Measurements from ENCODE around the gene LRRFIP1.
"Not testable (repeated sequence)": the region's sequence is repeated elsewhere in the genome, so short reads cannot be mapped to it uniquely, and the experiment has no call there.

Gene LRRFIP1

DNA sequence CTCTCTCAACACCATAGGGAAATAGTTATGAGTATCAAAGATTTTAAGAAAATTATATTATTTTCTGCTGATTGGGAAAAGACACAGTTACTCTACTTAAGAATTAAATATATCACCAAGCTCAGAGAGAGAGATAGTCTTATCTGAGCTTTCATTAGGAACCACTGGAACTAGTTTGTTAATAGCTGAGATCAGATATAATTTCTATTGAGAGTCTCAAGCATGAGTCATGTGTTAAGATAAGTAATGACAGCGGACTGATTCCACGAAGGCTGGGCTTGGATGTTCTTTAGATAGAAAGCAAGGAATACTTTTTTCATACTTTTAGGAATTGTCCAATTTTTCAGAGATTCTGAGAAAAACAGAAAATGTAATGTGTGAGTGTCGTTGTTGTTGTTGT is 126.8 kb downstream of the LRRFIP1 start:
- DNase-seq = no peak

DNA sequence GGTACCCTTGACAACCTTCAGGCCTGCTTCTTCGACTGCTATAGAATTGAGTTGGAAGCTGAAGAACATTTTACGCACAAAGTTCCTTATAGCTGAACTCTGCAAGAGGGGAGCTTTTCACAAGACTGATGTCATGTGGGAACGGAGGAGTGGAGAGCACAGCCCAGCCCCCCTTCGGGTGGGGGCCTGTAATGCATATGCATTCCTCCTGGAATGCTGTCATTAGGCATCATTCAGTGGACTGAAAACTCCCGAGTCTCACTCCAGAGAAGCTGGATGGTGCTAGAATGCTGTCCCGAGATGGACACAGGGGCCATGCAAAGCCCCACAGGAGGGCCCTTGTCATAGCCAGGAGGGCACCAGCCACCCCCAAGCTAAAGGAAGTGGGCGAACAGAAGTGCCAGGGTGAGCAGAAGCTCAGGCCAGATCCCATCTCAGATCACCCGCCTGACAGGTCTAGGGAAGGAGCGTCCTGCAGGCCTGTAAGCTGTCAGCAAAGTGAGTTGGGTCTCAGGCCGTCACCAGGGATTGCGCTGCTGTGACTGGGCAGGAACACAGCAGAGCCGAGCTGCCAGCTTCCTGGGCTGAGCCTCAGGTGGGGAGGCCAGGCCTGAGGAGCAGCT is 127.3 kb downstream of the LRRFIP1 start:
- DNase-seq = no peak

DNA sequence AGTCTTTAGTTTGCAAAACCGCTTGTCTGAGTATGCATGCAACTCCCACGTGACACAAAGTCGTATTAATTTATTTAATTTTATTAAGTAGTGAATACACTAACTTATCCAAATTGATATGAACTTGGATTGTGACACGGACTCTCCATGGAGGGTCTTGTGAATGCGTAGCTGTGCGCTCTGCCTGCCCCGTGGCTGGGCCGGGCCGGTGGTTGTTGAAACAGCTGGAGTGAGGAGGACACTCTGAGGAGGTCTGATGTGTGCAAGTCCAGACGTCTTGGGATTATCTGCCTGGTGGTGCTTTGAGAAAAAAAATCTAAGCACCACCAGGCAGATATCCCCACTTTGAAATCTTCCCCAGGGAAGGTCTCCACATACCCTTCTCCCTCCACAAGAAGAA is 130.2 kb downstream of the LRRFIP1 start:
- no peak for DNase-seq

DNA sequence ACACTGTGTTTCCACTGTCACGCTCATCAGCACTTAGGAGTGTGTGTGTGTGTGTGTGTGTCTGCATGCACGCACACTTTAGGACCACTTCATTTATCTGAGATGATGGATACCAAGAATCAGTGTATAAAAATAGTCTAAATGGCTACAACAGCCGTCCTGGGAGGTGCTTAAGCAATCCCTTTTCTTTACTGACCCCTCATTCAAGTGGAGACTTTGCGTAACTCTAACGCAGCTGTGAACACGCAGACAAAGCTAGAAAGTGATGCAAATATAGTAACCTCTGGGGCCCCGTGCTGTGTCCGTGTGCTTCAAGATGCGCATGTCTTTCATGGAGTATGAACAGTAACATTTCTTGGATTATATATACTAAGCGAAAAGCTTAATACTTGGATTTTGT is 130.8 kb downstream of the LRRFIP1 start:
- DNase-seq = no peak

DNA sequence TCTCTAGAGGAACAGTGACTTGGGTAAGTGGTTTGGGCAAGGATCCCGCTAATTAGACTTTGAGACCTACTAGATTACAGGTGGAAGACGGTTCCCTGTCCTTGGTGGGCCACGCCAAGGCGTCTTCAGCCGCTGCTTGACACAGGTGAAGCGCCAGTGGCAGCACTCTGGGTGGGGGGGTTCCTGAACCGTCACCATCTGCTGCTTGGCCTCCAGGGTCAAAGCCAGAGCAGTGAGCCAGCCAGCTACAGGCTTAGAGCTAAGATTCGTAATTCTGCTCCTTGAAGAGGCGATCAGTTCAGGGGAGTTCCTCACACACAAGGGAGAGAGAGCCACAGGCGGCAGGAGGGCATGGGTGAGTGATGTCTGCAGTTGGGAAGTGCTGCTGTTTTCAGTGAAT is 131.8 kb downstream of the LRRFIP1 start:
- no peak for DNase-seq

DNA sequence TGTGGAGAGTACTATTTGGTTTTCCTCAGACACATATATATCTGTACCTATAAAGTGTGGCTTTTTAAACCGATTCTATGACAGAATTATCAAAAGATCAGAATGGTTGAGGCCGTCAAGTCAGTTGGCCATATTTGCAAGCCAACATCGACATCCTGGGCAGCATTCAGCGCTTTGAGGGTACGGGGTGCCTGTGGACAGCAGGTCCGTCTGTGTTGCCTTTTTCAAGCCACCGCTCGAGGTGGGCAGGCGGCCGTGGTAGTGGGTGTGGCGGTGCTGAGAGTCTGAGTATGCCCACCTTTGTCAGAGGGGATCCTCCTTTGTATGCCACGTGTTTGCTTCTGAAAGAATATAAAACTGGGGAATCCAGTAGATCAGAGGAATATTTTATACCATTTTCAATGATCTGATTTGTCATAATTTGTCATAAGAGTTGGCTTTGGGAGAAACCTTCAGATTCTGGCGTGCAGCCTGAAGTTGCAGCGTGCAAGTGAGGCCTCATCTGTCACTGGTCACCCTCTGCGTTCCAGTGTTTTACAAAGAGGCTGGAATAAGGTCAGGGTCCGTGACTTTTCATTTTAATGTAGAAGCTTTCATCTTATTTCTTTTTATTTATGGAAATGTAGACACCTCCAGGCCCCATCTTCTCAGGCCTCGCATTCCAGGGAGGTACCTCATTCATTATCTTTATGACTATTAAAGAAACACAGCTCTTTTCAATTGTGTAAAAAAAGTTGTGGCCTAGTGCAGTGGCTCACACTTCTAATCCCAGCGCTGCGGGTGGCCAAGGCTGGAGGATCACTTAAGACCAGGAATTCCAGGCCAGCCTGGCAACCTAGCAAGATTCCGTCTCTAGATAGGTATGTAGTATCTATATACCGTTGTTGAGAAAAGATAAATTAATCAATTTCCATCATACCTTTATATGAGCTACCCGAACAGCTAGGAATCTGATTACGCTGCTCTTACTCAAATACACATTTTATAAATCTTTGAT is 133.4 kb downstream of the LRRFIP1 start:
- no peak for DNase-seq

DNA sequence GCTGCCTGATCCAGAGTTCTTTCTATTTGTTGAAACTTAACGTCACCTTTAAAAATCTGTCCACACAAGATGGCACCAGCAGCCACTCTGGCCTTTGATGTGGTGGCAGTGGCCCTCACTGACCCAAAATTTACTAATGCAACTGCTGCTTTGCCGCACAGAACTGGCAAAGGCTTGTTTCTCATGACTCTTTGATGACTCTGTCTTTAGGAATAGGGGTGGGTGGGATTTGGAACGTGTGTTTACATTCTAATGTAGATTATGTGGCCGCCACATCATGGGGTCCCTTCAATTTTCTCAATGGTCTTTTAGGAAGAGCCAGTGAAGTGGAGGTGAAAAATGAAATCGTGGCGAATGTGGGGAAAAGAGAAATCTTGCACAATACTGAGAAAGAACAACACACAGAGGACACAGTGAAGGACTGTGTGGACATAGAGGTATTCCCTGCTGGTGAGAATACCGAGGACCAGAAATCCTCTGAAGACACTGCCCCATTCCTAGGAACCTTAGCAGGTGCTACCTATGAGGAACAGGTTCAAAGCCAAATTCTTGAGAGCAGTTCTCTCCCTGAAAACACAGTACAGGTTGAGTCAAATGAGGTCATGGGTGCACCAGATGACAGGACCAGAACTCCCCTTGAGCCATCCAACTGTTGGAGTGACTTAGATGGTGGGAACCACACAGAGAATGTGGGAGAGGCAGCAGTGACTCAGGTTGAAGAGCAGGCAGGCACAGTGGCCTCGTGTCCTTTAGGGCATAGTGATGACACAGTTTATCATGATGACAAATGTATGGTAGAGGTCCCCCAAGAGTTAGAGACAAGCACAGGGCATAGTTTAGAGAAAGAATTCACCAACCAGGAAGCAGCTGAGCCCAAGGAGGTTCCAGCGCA is 135.2 kb downstream of the LRRFIP1 start:
- not testable (repeated sequence) for DNase-seq

DNA sequence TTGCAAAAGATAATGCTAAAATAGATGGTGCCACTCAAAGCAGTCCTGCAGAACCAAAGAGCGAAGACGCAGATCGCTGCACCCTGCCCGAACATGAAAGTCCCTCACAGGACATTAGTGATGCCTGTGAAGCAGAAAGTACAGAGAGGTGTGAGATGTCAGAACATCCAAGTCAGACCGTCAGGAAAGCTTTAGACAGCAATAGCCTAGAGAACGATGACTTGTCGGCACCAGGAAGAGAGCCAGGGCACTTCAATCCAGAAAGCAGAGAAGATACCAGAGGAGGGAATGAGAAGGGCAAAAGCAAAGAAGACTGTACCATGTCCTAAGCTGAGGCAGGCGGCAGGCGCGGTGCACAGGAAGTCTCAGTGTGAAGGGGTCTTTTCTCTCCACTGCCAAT is 136.4 kb downstream of the LRRFIP1 start:
- DNase-seq = no peak

DNA sequence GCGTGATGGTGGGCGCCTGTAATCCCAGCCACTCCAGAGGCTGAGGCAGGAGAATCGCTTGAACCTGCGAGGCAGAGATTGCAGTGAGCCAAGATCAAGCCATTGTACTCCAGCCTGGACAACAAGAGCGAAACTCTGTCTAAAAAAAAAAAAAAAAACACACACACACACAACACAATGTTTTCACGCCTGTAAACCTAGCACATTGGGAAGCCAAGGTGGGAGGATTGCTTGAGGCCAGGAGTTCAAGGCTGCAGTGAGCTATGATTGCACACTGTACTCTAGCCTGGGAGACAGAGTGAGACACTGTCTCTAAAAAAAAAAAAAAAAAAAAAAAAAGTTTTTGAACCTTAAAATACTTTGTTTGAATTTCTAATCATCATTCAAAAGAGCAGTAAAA is 137.7 kb downstream of the LRRFIP1 start:
- DNase-seq = not testable (repeated sequence)

DNA sequence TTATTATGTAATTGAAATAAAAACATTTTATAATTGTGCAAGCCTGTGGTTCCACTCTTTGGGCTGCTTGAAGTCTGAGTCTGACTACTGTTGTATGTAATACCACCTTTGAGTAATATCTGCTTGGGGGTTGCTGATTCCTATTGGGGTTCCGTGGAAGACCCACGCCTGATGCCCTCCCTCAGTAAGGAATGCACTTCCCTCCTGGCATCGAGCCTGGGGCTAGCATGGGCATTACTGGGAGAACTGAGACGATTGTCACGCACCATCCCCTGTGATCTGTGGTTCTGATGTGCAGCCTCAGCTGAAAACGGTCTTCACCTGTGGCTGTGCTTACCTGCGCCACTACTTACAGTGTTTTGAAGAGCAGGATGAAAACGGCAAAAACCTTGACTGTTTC is 138.5 kb downstream of the LRRFIP1 start:
- DNase-seq = no peak

DNA sequence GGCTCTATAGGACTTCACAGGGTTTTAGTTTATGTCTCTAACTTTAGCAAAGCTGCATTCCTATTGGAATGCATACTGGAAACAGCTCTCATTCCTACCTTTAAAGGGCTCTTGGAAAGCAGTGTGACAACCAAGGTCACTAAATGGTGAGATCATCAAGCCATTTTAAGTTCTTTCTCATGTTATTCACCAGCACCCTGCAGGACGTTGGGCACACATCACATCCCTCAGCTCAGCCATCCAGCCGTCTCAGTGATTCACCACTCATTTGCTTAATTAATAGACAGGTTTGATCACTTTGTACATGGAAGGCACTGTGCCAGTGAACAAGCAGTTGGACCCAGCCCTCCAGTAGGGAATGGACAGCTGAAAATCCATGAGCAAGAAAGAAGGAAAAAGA is 139.0 kb downstream of the LRRFIP1 start:
- no peak for DNase-seq

DNA sequence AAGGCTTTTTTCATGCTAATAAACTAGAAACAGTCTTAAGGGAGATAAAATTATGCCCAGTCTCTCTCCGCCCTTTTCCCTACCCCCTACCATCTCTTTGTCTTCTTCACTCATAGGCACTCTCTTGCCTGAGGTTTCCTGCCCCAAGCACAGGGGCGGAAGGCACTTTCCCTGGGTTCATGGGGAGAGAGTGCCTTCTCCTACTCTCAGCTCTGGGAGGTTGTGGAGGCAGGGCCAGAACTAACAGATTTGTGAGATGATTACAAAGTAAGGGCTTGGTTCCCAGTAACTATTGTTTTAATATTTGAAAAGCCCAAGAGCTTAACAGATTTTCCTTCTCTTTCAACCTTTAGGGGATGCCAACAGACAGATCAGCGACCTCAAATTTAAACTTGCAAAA is 145.1 kb downstream of the LRRFIP1 start:
- no peak for DNase-seq

DNA sequence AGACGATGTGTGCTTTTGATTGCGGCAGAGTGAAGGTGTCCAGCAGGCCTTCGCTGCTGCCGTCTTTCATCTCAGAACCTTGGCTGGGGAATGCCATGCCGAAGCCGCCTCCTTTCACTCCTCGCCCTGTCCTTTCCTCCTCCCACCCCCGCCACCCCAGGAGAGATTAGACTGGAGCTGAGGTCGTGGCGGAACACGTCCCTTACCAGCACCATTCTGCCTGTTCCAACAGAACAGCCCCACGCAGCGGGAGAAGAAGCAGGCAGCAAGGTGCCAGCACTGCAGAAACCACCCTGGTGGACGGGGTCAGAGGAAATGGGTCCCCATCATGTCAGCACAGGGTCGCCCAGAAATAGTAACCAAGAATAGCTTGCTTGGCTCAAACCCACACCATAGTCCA is 146.4 kb downstream of the LRRFIP1 start:
- DNase-seq = no peak

DNA sequence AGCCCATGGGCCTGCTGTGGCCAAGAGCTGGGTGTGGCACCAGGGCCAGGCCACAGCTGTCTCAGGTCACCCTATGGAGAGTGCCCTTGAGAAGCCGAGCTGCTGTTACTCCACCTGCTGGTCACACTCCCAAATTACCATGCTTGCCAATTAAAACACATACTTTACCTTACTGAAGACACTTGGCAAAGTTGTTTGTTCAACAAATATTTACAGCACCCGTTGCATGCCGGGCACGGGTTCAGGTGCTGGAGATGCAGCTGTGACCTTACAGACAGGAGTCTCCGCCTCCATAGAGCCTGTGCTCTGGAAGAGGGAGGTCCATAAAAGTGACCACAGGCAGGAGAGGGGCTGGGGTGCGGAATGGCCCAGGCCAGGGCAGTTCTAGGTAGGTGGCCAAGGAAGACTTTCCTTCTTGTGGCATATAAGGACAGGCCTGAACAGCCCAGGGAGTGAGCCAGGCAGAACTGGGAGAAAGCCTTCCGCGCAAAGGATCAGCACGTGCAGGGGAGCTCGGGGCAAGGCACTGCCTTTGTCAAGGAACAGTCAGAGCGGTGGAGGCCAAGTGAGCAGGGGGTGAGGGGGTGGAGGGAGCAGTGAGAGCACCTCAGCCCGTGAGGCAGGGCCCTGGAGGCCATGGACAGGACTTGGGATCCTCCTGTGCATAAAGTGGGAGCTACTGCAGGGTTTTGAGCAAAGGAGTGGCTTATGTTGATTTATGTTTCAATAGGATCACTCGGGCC is 147.6 kb downstream of the LRRFIP1 start:
- peak; percentile 28 for DNase-seq

DNA sequence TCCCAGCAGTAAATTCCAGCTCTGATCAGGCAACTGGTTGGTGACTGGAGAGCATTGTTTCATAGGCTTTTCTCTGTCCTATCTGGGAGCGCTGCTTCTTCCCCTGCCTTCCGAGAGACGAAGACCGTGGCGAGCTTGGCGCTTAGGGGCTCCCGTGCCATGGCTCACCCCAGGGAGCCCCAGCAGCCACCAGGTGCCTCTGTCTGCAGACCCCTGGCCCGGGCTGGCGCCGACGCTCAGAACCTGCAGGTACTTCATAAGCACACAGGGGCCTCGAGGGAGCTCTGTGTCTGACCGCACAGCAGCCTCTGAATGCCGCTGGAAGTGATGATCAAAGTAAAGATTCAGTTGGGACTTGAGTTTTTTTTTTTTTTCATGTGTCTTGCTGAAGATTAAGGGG is 152.1 kb downstream of the LRRFIP1 start:
- DNase-seq = no peak

DNA sequence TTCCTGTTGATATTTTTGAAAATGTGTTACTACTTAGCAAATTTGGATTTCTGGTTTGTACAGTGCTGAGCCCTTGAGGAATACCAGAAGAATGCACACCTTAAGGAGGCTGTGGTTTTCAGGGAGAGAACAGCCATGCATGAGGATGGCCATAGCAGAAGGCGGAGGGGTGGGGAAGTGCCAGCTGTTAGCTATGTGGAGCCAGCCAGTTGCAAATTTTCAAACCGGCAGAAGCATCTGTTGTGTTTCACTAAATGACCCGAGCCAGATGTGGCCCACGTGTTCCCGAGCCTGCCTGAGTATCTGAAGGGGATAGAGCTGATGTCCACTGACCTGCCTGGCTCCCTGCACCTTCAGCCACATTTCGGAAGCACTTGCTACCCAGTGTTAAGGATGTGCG is 154.8 kb downstream of the LRRFIP1 start:
- DNase-seq = no peak

DNA sequence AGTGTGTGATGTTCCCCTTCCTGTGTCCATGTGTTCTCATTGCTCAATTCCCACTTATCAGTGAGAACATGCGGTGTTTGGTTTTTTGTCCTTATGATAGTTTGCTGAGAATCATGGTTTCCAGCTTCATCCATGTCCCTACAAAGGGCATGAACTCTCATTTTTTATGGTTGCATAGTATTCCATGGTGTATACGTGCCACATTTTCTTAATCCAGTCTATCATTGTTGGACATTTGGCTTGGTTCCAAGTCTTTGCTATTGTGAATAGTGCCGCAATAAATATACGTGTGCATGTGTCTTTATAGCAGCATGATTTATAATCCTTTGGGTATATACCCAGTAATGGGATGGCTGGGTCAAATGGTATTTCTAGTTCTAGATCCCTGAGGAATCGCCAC is 156.3 kb downstream of the LRRFIP1 start:
- DNase-seq = not testable (repeated sequence)

DNA sequence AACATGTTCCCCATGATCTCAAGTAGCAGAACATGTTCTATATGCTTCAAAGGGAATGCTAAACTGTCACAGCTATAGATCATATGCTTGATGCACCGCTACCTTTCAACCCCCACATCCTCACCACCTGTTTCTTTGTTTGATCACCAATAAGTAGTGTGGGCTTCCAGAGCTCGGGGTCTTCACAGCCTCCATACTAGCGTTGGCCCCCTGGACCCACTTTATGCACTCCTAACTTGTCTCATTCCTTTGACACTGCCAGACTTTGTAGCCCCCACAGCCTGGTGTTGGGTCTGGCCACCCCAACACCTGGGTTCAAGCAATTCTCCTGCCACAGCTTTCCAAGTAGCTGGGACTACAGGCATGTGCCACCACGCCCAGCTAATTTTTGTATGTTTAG is 159.5 kb downstream of the LRRFIP1 start:
- no peak for DNase-seq

DNA sequence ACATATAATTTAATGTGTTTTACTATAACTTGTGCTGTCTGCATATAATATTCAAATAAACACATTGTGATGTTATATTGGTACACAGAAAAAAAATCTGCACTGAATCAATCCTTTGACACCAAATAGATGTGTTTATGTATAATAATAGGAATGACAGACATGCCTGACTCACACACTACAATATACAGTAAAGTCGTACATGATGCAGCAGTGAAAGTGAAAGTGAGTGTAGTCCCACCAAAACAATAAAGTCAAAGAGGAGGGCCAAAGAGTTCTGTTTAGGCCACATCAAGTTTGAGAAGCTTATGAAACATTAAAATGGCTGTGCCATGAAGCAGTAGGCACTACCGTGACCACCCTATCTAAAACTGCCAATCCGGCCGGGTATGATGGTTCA is 163.0 kb downstream of the LRRFIP1 start:
- DNase-seq = no peak

DNA sequence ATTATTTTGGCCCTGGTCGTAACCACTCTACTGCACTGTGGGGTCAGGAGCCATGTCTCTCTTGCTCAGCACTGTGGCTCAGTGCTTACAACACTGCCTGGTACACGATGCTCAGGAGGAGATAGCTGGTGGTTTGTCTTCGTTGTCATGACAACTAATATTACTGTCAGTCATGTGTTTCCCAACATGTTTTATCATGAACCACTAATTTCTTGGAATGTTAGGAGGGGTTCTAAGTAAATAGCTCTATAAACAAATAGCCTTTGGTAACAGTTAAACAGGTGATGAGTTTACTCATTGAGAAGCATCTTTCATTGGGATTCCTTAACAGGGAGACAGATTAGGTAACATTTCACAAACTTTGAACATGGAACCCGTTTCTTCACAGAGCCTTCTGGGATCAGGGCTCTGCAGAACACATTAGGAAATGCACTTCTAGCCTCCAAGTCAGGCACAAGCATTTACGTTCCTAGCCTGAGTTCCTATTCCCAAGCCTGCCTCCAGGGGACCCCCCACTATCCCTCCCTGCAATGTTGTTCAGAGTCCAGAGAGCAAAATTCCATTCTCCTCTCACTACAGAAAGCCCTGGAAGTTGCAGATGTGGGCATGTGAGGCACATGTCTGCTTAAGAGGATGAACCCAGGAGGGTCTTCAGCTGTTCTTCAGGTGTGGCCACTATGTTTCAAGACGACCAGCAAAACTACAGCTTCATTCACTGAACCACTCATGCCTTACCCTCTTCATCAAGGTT is 164.8 kb downstream of the LRRFIP1 start:
- DNase-seq = no peak

DNA sequence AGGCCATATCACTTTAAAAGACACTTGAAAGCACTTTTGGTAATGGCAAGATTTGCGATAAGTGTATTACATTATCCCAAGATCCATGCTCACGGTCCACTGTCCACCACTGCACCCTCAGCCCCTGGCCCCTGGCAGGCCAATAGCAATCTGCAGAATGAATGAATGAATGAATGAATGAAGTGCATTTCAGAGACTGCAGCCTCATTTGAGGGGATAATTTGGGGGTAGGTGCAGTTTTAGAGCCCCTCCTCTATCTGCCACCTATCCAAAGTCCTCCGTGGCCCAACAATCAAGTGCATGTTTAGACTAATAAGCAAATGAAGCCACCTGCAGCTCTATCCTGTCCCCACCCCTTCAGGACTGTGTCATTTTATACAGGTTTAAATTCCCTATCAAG is 169.9 kb downstream of the LRRFIP1 start:
- DNase-seq = no peak

Data from activated gamma-delta T cell treated with Interleukin-2 at 50 U/mL for 16 hours (primary cell).